AG20443 (cell line): Measurements from ENCODE around the gene VSIG10L2.
"Not testable (repeated sequence)": the region's sequence is repeated elsewhere in the genome, so short reads cannot be mapped to it uniquely, and the experiment has no call there.

Source experiments
- DNase-seq: peaks from one replicate; pipeline ENCODE4 v3.0.0; 2012; ENCODE audit warnings: low spot score, mixed read lengths

Gene VSIG10L2

DNA sequence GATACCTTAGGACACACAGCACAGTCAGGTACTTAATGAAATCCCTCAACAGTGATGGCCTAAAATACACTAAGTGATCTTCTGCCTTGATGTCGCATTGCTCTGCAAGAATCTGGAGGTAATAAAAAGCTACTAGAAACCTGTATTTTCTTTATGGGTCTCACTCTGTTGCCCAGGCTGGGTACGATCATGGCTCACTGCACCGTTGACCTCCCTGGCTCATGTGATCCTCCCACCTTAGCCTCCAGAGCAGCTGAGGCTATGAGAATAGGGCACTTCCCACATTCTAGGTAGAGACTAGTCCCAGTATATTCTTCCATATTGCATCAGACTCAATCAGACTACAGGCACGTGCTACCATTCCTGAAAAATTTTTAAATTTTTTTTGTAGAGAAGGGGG lies 21.7 kb downstream of the VSIG10L2 start:
- DNase-seq: no peak

DNA sequence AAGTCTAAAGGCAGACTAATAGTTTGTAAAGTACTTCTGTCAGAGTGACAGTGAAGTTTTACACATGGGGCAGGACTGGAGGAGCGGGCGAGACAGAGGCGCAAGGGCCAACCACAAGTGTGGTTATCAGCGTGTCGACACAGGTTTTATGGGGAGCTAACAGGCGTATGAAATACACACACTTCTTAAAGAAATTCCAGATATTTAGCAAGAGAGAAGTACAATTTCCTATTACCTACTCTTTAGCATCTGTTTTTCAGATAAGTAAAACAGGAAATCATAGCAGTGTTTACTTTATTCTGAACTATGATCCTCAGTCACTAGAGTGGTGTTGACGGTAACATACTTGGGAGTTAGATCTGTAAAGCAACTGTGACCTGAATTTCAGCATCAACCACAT lies 22.5 kb downstream of the VSIG10L2 start:
- no peak for DNase-seq

DNA sequence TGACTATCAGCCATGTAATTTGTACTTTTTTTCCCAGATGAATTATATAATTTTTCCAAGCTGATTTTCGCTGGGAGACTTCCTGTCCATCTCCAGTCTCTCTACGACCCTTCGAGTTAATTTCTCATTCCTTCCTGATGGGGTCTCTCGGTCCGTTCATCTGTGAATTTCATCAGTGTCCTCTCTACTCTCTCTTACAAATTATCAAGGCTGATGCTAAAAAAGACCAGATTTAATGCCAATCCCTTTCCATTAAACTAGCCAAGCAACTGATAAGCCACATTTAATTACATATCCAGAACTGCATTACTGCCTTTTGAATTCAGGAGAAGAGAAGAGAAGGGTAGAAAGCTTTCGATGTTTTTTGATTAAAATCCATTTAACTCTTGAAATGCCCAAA lies 25.8 kb downstream of the VSIG10L2 start:
- no peak for DNase-seq

DNA sequence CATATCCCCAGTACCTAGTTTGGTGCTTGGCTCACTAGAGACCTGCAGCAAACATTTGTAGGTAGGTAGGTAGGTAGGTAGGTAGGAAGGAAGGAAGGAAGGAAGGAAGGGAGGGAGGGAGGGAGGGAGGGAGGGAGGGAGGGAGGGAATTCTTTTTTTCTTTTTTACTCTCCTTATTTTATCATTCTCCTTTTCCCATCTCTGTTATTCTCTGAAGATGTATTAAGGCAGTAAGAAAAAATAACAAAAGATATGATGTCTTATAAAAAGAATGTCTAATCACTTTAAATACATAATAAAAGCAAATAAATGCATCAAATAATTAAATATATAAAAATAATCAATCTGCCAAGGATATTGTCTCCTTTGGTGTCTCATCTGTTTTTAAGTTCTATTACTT lies 28.4 kb downstream of the VSIG10L2 start:
- DNase-seq: no peak

DNA sequence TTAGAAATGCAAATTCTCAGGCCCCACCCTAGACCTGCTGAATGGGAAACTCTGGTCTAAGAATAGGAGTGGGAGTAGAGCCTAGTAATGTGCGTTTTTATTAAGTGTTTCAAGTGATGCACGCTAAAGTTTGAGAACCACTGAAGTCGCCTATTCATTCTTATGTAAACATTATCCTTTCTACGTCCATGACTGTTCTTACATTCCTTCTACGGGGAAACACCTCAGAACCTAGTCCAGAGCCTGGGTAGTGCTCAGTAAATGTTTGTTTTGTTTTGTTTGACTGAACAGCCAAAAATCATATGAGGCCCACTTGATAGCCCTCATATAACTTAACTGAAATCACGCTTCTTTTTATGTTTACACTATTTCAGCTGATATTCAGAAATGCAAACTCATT lies 29.8 kb downstream of the VSIG10L2 start:
- no peak for DNase-seq

DNA sequence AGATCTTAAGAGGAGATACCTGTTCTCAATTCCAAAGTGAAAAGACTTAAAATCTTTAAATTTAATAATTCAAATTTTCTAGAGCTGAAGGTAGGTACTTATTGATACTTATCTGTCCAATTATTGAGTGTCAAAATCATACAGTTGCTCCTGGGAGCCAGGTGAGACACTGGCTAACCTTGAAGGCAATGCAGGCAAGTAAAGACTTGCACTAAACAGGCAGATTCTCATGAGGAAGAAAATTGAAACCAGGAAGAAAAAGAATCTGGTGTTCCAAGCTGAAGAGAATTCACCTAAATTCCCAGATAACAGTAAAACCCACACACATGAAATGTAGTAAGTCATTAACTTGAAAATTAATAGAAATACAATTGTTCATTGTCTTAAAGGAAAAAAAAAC lies 30.3 kb downstream of the VSIG10L2 start:
- DNase-seq: no peak

DNA sequence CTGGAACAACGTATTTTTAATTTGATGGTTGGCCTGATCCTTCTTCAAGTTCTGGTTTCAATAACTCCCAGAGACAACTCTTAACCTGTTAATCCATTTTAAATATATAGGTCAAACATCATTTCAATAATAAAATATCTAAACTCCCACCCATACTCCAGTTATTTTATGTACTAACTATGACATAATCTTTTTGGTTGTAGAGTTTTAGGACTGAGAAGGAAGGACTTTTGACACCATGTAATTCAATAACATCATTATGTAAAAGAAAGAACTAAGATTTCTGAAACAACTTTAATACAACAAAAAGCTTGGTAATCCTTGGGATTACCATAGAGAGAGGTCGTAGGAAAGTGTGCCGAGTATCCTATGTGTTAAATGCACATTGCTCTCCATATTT lies 31.5 kb downstream of the VSIG10L2 start:
- no peak for DNase-seq

DNA sequence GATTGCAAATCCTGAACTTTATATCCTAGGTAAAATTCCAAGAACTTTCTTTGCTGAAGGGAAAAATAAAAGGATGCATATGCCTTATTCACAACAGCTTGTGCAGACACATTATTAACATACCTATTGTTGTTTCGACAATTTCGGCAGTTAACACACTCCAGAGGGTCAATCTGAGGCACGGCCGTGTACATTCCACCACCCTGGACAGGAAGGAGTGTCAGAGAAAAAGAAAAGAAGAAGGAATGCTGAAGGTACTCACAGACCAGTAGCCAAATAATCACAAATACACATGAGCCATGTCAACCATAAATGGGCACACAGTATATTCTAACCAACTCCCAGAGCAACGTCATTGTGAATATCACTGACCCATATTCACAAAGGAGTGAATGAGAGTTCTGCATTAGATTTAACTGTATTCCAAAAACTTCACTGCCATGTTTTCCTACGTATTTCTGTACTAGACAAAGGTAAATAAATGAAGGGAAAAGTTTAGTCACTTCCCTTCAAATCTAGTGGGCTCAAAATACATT lies 32.4 kb downstream of the VSIG10L2 start:
- no peak for DNase-seq

DNA sequence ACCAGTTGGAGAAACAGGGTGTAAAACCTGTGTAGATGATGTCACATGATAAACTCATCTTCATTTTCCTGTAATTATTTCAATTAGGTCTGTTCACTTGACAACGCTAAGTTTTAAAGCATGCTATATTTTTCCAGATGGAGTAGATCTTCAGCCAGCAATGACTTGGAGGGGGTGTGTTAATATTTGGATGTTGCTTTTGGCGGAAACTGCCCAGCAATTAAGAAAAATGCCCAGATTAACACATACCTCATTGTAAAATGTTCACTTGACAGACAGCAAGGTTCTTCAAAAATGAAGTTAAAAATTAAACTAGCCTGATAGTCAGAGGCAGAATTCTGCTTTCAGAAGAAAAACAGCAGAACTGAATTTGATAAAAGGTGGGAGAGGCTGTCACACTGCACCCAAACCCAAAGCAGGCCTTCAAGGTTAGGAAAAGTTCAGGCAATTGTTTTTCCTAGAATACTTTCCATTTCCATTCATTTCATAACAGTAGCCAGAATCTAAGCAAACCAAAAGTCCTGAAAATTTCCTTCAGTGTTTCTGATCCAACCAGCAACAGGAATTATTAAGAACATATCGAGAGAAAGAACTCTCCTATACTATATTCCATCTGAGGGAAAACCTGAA lies 33.0 kb downstream of the VSIG10L2 start:
- DNase-seq: no peak

DNA sequence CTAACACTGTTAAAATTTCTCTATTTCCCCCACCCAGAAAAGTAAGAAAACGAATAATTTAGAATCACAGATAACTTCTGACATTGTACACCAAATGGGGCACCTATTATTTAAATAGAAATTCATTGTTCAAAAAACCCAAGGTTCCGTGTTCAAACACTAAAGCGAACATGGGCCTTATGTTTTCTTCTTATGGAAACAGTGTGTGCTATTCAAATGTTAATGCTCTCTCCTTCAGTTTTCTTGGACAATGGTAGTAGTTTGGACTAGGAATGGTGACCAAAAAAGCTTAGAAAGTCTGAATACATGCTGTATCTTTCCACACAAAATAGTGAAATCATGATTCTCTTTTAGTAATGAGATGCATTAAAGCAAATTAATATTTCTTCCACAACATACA lies 33.7 kb downstream of the VSIG10L2 start:
- DNase-seq: no peak

DNA sequence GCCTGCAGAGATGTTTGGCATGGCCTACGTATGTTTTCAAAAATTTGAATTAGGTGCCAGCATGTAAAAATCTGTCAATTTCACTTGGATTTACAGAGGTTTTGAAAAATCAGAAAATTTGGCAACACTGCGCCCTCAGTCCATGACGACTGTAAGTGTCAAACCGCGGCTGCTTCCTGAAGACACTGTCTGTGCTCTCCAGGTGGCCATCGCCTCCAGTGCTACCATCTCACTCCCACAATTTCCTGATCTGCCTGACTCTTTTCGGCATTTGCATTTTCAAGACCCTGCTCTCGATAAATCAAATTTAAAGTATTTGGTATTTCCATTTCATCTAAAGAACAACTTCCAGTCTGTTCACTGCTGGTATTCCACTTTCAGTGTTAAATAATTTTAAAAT lies 34.6 kb downstream of the VSIG10L2 start:
- no peak for DNase-seq

DNA sequence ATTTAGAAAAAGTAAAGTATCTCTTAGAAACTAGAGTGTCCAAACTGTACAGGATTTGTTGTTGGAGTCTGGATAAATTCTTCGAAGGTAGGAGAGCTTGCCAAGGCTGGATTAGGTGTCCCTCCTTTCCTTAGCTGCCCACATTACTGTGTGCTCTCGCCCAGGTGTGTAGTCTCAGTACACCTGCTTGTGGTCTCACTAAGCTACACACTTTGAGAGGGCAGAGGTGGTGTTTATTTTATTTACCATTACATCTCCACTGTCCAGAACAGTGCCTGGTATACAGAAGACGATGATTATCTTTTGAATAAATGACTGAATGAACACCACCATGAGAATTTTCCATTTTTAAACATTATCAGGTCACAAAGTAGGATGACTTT lies 36.5 kb downstream of the VSIG10L2 start:
- DNase-seq: no peak

DNA sequence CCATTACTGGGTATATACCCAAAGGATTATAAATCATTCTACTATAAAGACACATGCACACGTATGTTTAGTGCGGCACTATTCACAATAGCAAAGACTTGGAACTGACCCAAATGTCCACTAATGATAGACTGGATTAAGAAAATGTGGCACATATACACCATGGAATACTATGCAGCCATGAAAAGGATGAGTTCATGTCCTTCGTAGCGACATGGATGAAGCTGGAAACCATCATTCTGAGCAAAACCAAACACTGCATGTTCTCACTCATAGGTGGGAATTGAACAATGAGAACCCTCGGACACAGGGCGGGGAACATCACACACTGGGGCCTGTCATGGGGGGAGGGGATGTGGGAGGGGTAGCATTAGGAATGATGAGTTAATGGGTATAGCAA lies 40.1 kb downstream of the VSIG10L2 start:
- DNase-seq: not testable (repeated sequence)

DNA sequence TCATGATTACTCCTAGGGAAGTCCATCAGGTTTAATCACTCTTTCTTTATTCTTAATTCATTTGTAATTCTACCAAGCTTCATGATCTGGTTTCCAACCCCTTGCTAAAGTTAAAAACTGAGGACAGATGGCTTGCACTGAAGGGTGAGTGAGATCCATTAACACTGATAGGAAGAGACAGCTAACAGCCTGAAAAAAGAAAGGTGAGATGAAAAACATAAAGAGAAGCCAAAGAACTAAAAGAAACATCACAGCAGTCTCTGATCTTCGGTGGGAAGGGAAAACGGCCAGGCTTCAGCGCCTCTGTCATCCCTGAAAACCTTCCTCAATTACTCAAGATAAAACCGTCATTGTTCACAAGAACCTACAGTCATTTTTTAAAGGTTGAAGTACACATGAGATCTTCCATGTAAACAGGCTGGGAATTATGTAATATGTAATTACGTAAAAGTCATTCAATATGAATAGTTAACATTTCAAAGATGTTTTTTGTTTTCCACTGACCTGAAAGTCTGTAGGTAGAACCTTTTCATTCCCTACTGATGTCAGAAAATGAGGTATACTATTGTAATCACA lies 41.3 kb downstream of the VSIG10L2 start:
- no peak for DNase-seq

DNA sequence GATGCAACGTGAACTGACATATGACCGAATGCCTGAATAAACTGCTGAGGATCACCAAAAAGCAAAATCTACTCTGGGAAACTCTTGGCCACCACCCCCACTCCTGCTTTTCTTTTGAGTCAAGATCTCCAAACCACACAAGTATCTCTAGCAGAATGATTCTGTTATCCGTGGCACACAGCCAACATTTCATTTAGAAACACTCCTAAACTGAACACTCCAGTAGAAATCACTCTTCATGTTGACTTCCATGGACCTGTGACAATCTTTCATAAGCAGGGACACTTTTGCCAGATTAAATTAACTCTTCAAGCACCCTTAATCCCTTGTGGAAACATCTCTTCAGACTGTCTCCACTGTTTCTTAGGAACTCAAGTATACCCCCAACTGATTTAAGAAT lies 44.4 kb downstream of the VSIG10L2 start:
- DNase-seq: peak; percentile 64

DNA sequence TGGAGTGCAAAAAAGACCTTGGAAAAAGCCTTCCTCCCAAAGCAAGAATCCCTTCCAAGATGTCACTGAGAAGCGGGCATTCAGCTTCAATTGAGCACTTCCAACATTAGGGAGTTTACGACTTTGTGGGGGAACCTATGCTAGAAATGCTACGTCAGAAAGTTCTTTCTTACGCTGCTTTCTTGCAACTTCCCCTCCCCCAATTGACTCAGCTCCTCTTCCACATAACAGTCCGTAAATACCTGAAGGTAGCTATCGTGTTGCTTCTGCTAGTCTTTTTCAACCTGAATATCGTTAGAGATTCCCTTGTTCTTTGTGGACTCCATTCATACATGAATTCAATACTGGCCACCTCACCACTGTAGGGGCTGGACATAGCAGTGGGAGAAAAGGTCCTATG lies 47.0 kb downstream of the VSIG10L2 start:
- DNase-seq: no peak

DNA sequence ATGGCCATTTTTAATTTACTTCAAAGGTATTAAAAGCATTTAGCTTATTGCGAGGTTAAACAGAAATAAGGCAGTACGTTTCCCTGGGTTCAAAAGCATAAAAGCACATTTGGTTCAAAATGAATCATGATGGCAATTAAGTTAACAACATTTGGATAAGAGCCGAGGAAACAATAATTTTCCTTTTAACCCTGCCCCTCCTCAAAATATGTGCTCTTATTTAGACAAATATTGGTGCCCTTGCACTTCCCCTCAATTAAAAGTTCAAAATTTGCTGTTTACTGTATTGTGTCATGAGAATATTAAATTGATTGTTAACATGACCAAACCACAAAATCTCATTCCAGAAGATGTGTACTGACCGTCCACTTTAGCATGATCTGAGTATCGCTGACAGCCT lies 48.7 kb downstream of the VSIG10L2 start:
- DNase-seq: no peak

DNA sequence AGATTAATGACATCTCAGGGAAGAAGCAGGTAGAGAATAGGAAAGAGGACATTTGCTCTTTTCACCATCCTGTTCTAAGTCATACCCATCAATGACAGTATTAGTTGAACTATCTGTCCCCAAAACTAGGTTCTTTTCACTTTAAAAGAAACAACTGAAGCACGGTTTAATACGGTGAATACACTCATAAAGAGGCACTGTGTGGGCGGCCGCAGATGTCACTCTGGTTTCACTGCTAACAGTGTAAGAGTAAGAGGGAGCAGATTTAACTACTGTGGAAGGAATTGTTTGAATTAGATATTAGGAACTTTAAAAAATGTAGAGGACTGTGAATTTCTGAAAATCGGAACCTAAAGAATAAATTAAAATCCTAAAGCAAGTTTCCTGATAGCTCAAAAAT lies 49.5 kb downstream of the VSIG10L2 start:
- DNase-seq: no peak

DNA sequence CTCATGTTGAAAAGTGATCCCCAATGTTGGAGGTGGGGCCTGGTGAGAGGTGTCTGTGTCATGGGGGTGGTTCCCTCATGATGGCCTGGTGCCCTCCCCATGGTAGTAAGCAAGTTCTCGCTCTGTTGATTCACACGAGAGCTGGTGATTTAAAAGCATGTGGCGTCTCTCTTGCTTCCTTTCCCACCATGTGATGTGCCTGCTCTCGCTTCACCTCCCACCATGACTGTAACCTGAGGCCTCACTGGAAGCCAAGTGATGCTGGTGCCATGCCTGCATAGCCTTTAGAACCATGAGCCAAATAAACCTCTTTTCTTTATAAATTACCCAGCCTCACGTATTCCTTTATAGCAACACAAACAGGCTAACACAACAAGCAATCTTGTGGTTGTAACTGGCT lies 52.4 kb downstream of the VSIG10L2 start:
- DNase-seq: no peak

DNA sequence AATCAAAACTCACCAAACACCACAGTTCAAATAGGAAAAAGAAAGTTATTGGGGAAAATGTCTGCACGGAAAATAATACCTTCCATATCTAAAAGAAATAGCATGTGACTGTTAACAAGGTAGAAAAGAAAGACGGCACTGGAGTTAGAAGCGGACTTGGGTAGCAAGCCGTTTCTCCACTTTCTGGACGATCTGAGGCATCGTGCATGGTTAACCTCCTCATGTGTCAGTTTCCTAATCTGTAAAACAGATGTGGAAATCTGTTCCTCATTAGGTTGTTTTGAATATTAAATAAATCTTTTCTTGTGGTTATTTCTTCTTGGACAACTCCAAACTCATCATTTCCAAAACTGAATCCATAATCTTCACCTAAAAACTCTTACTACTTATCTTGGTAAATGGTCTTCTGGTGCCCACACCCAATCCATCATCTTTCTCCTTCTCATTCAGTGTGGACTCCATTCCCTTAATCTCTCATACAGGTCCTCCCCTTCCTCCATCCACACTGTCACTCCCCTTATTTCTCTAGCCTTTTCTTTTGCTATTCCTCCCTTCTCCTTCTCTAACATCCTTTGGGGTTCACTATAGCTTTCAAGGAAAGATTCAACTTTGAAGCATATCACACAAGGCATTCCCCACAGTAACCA lies 53.5 kb downstream of the VSIG10L2 start:
- no peak for DNase-seq

DNA sequence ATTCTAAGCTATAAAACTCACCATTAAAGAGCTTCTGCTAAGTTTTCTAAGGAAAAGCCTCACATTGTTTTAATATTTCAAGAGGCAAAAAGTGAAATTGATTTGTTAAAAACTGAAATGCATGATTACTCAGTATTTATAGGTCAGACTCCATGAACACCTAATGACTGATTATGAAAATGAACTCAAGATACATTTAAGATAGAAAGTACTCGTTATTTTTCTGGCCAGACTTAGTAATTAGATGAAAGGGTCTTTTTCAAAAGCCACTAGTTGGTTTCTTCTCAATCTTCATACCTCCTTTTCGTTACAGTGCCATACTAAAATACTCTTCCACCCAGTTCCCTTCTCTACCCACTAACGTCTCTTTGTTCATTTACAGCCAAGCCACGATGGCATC lies 56.3 kb downstream of the VSIG10L2 start:
- DNase-seq: no peak
